Endothelial cell of hepatic sinusoid (primary cell): Measurements from ENCODE around the gene CYFIP1.

ENCODE experiments used
- in situ Hi-C: cut with HindIII; loops from 2 replicates; pipeline ENCODE4 v1.10.0; 2017; ENCODE audit warnings: low sequenced_read_pairs

The CYFIP1 gene

GRCh38 chr15:22831473-22831872 is 148.7 kb downstream of the CYFIP1 start:
- in situ Hi-C loops, result no loop called here

- in situ Hi-C loops, result no loop called here
These were observed 153.0 kb downstream of the CYFIP1 start for GRCh38 chr15:22827125-22827524.

GRCh38 chr15:22823495-22824128 is 156.6 kb downstream of the CYFIP1 start:
- in situ Hi-C loops, result no loop called here

GRCh38 chr15:22819651-22820050 is 160.5 kb downstream of the CYFIP1 start:
- in situ Hi-C loops, result no loop called here
